Breast epithelium (tissue), 4 donors: ENCODE measurements around the gene SPP1. TPM values are rescaled to one million over a fixed set of nuclear protein-coding genes. Genes with fewer than 3 reads are reported as not detected.
"Not testable (repeated sequence)": the region's sequence is repeated elsewhere in the genome, so short reads cannot be mapped to it uniquely, and the experiment has no call there.

Source experiments
- DNase-seq, 2 donors: peaks; one replicate each; pipeline ENCODE4 v3.0.0-alpha.2; 2019; ENCODE audit warnings: low spot score in 2 of 2
- H3K27ac ChIP-seq, 2 donors: fragments of 200-600 bp; sonication (generic) in 1 of 2; one replicate each; pipeline ENCODE4 v1.5.1; 2016 to 2019; ENCODE audit warnings: mild to moderate bottlenecking in 1 of 2
- H3K27me3 ChIP-seq, 2 donors: fragments of 200-600 bp; sonication (generic) in 1 of 2; one replicate each; pipeline versions ENCODE4 v1.5.1 to v1.6.0; 2017 to 2019; ENCODE audit warnings: control low read depth in 1 of 2, mild to moderate bottlenecking in 1 of 2
- H3K36me3 ChIP-seq: fragments of 200-600 bp; one replicate; pipeline ENCODE4 v1.5.1; 2019
- H3K4me1 ChIP-seq, 2 donors: fragments of 200-600 bp; sonication (generic); one replicate each; pipeline ENCODE4 v1.5.1; 2016 to 2019; ENCODE audit warnings: control low read depth in 1 of 2
- H3K4me3 ChIP-seq, 3 donors: fragments of 200-600 bp; sonication (generic); 1 replicate in 2 of 3; 2 replicates in 1 of 3; pipeline ENCODE4 v1.5.1; 2016 to 2019; ENCODE audit warnings: mild to moderate bottlenecking in 3 of 3, moderate library complexity in 2 of 3
- H3K9me3 ChIP-seq, 2 donors: fragments of 200-600 bp; sonication (generic) in 1 of 2; one replicate each; pipeline ENCODE4 v1.5.1; 2016 to 2019; ENCODE audit warnings: control low read depth in 1 of 2
- CTCF ChIP-seq, 3 donors: fragments of 450-650 bp; IDR thresholded peaks; one replicate each; pipeline ENCODE4 v1.5.1; 2016 to 2017; ENCODE audit warnings: antibody characterized with exemption in 3 of 3, mild to moderate bottlenecking in 3 of 3, moderate library complexity in 3 of 3
- POLR2A ChIP-seq: fragments of 450-650 bp; IDR thresholded peaks from one replicate; pipeline ENCODE4 v1.6.1; 2016; ENCODE audit warnings: antibody characterized with exemption, mild to moderate bottlenecking, moderate library complexity
- POLR2AphosphoS5 ChIP-seq, 3 donors: sonication (generic); formaldehyde crosslinking; IDR thresholded peaks; one replicate each; pipeline ENCODE4 v1.6.1; 2017; ENCODE audit warnings: antibody characterized with exemption in 3 of 3
- intact Hi-C: fragments of 100-400 bp; cut with DNase I; formaldehyde crosslinking; loops from one replicate; pipeline ENCODE4 v1.15.1; 2023; ENCODE audit warnings: low total_unique reads
- total RNA-seq, 3 donors: library from RNA; depleted of rRNA; stranded (reverse); fragments of >200 nt; gene quantifications; one replicate each; pipeline ENCODE4 v1.1.0, GENCODE V29; 2016

SPP1 gene
- total RNA-seq, 3 donors from 2014 or later = 25.0 to 508 (median 32.8) TPM

DNA sequence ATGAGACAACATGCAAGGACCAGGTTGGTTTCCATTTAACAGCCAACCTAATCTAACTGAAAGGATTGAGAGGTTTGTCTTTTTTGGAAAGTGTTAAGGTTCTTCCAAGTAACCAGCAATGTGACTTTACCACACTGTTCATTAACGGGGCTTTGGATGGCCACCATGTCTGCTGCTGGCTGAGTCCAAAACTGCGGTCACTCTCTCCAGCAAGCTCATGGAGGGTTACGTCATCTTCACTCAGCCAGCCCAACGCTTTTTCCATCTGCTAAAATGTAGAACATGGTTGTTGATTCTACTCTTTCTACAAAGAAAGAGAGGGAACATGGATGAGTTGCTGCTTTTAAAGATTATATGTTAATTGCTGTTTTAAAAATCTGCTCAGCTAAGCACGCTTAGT, 43.0 kb downstream of the SPP1 start:
- H3K9me3 ChIP-seq = no peaks in the 10 kb centered on the region
- no peaks in the 10 kb centered on the region for H3K27me3 ChIP-seq
- peak overlapping the region in 1 of 3 donors; percentile 0 for H3K4me3 ChIP-seq
- DNase-seq = no peak
- no peaks in the 10 kb centered on the region for H3K4me1 ChIP-seq
- H3K27ac ChIP-seq = peak overlapping the region; percentile 78 to 80
- TF ChIP-seq CTCF (IDR thresholded peaks at IDR 0.05) = no peak
- TF ChIP-seq POLR2AphosphoS5 (IDR thresholded peaks at IDR 0.05) = no peak
- TF ChIP-seq POLR2A = no peak
- intact Hi-C loops = no loop called here
- no peaks in the 10 kb centered on the region for H3K36me3 ChIP-seq

- H3K27me3 ChIP-seq = no peaks in the 10 kb centered on the region
- H3K36me3 ChIP-seq = no peaks in the 10 kb centered on the region
- no peak overlapping the region for H3K27ac ChIP-seq
- peaks cover 6 to 8% of the 10 kb centered on the region in 2 donors for H3K9me3 ChIP-seq
- no peak for DNase-seq
- TF ChIP-seq POLR2AphosphoS5 (IDR thresholded peaks at IDR 0.05) (peak in 1 of 3 donors; percentile 31), POLR2A (no peak), CTCF (IDR thresholded peaks at IDR 0.05) (no peak)
- H3K4me1 ChIP-seq = no peaks in the 10 kb centered on the region
- intact Hi-C loops = no loop called here
- H3K4me3 ChIP-seq = no peak overlapping the region
Measured at GRCh38 chr4:88021824-88022223, 46.3 kb downstream of the SPP1 start.

DNA sequence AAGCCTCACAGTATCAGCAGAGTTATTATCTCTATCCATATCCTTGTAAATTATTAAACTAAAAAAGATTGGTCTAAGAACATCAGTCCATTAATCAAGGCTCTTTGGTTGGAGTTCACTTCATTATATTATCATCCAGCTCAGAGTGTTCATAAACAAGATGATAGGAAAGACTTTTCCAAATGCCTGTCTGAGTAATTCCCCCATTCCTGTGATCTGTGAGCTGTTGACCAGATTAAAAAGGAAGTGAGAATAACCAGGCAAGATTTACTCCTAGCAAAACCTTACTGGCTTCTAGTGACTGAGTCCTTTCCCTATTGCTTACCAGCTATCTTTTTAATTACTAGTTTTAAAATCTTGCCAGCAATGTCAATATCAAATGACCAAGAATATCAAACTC, 46.8 kb downstream of the SPP1 start:
- Histone ChIP-seq H3K36me3 (no peaks in the 10 kb centered on the region), H3K4me1 (no peaks in the 10 kb centered on the region), H3K9me3 (peaks cover 6 to 8% of the 10 kb centered on the region in 2 donors), H3K4me3 (no peak overlapping the region), H3K27ac (no peak overlapping the region), H3K27me3 (no peaks in the 10 kb centered on the region)
- TF ChIP-seq POLR2A = no peak
- TF ChIP-seq CTCF (IDR thresholded peaks at IDR 0.05) = no peak
- no peak for TF ChIP-seq POLR2AphosphoS5 (IDR thresholded peaks at IDR 0.05)
- intact Hi-C loops = no loop called here
- DNase-seq = no peak

DNA sequence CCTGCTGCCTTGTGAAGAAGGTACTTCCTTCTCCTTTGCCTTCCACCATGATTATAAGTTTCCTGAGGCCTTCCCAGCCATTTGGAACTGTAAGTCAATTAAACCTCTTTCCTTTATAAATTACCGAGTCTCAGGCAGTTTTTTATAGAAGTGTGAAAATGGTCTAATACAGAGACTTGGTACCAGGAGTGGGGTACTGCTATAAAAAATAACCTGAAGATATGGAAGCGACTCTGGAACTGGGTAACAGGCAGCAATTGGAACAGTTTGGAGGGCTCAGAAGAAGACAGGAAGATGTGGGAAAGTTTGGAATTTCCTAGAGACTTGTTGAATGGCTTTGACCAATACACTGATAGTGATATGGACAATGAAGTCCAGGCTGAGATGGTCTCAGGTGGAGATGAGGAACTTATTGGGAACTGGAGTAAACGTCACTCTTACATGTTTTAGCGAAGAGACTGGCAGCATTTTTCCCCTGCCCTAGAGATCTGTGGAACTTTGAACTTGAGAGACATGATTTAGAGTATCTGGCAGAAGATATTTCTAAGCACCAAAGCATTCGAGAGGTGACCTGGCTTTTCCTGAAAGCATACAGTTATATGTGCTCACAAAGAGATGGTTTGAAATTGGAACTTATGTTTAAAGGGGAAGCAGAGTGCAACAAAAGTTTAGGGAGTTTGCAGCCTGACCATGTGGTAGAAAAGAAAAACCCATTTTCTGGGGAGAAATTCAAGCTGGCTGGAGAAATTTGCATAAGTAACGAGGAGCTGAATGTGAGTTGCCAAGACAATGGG, 50.6 kb downstream of the SPP1 start:
- H3K4me3 ChIP-seq, H3K9me3 ChIP-seq, H3K36me3 ChIP-seq, H3K27ac ChIP-seq, H3K4me1 ChIP-seq, H3K27me3 ChIP-seq, DNase-seq, intact Hi-C loops: not testable (repeated sequence)

GRCh38 chr4:88027611-88028608, 52.4 kb downstream of the SPP1 start:
- Histone ChIP-seq H3K4me3 (no peak overlapping the region), H3K4me1 (no peaks in the 10 kb centered on the region), H3K27me3 (no peaks in the 10 kb centered on the region), H3K27ac (peak overlapping the region; percentile 69 to 82), H3K36me3 (no peaks in the 10 kb centered on the region), H3K9me3 (peaks cover 6 to 8% of the 10 kb centered on the region in 2 donors)
- no peak for DNase-seq
- intact Hi-C loops = no loop called here
- no peak for TF ChIP-seq POLR2AphosphoS5 (IDR thresholded peaks at IDR 0.05)
- no peak for TF ChIP-seq POLR2A
- TF ChIP-seq CTCF (IDR thresholded peaks at IDR 0.05) = no peak
